GM18868 (cell line): ENCODE data around the gene NEDD4.
"Not testable (repeated sequence)": the region's sequence is repeated elsewhere in the genome, so short reads cannot be mapped to it uniquely, and the experiment has no call there.

Source experiments
- ATAC-seq: cut with Tn5 transposase; IDR thresholded peaks from one replicate; pipeline ENCODE4 v1.9.1; 2021; ENCODE audit warnings: mild to moderate bottlenecking, moderate library complexity; ENCODE audit not compliant: unreplicated experiment

NEDD4 gene

GRCh38 chr15:55960946-55961345, 32.5 kb downstream of the NEDD4 start:
- no peak for ATAC-seq

DNA sequence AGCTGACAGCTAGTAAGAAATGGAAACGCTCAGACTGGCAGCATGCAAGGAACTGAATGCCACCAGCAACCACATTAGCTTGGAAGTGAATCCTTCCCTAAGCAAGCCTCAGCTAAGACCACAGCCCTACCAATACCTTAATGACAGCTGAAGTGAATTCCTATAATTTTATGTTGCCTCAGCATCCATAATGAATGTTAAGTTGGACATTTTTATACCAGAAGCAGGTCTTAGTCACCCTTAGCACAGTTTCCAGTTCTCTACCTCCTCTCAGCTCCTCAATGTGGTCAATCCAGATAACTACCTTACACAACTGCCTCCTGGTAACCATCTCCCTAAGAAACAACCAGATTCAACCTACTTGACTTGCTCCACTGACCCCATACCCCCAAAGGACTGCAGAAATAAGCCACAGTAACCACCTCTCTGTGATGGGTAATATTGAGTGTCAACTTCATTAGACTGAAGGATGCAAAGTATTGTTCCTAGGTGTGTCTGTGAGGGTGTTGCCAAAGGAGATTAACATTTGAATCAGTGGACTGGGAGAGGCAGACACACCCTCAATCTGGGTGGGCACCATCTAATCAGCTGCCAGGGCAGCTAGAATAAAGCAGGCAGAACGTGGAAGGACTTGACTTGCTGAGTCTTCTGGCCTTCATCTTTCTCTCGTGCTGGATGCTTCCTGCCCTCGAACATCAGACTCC, 33.5 kb downstream of the NEDD4 start:
- ATAC-seq, result no peak

DNA sequence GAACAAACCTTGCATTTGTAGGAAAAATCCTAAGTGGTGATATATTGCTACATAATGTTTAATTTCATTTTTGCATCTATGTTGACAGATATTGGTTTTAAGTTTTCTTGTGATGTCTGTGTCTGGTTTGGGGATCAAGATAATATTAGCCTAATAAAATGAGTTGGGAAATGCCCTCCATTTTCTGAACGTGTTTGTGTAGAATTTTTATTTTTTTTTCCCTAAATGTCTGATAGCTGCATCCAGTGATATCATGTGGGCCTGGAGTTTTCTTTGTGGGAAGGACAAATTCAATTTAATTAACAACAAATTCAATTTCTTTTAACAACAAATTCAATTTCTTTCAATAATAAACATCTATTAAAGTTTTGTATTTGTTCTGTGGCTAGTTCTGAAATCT, 35.1 kb downstream of the NEDD4 start:
- ATAC-seq, result no peak

GRCh38 chr15:55954862-55955605, 38.4 kb downstream of the NEDD4 start:
- no peak for ATAC-seq

DNA sequence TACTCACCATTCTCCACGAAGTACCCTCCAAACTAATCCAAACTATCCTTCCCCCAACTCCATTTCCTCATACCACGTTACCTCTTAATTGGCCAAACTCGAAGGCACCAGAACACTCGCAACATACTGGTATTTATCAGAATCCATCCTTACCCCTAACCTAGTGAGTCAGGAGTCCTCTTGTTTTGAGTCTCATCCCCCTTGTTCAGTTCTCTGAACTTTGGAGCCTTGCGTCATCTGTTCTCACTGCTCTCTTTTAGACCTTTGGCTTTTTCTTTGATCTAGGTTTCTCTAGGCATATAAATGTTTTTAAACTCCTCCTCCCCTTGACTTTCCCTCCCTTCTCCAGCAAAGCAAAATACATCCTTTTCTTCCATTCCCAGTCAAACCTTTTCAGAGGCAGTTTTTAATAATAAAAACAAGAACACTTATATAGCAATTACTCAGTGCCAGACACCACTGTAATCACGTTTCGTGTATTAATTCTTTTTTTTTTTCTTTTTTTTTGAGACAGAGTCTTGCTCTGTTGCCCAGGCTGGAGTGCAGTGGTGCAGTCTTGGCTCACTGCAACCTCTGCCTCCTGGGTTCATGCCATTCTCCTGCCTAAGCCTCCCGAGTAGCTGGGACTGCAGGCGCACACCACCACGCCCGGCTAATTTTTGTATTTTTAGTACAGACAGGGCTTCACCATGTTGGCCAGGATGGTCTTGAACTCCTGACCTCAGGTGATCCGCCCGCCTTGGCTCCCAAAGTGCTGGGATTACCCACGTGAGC, 40.7 kb downstream of the NEDD4 start:
- ATAC-seq, result not testable (repeated sequence)

DNA sequence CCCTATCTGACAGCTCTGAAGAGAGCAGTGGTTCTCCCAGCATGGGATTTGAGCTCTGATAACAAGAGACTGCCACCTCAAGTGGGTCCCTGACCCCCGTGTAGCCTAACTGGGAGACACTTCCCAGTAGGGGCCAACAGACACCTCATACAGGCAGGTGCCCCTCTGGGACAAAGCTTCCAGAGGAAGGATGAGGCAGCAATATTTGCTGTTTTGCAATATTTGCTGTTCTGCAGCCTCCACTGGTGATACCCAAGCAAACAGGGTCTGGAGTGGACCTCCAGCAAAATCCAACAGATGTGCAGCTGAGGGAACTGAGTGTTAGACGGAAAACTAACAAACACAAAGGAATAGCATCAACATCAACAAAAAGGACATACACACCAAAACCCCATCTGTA, 48.8 kb downstream of the NEDD4 start:
- not testable (repeated sequence) for ATAC-seq

DNA sequence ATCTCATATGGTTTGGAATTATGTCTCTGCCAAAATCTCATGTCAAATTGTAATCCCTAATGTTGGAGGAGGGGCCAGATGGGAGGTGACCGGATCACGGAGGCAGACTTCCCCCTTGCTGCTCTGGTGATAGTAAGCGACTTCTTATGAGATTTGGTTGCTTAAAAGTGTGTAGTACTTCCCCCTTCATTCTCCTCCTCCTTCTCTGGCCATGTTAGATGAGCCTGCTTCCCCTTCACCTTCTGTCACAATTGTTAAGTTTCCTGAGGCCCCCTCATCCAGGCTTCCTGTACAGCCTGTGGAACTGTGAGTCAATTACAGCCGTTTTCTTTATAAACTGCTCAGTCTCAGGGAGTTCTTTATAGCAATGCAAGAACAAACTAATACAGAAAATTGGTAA, 51.1 kb downstream of the NEDD4 start:
- ATAC-seq, result no peak

- ATAC-seq, result no peak
Observed at GRCh38 chr15:55937040-55937439, 56.4 kb downstream of the NEDD4 start.

- ATAC-seq, result no peak
Observed at GRCh38 chr15:55928955-55929354, 64.5 kb downstream of the NEDD4 start.

GRCh38 chr15:55921744-55922143, 71.7 kb downstream of the NEDD4 start:
- no peak for ATAC-seq

DNA sequence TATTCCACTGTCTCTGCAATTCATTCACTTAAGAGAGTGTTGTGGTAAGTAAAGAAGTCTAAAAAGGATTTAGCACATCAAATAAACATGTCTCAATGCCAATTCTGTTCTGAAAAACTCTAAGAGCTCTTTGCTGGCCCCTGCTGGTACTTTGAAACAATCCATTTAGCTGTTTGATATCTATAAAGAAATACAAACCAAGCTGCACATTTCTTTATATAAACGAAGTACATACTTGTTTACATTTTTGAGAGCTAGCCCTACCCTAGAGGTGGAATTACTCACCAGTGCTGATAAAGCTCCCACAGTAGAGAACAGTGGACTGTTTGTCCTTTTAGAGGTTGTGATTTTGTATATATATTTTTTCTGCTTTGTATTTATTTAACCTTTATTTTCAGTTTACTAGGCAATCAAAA, 75.5 kb downstream of the NEDD4 start:
- ATAC-seq, result no peak

DNA sequence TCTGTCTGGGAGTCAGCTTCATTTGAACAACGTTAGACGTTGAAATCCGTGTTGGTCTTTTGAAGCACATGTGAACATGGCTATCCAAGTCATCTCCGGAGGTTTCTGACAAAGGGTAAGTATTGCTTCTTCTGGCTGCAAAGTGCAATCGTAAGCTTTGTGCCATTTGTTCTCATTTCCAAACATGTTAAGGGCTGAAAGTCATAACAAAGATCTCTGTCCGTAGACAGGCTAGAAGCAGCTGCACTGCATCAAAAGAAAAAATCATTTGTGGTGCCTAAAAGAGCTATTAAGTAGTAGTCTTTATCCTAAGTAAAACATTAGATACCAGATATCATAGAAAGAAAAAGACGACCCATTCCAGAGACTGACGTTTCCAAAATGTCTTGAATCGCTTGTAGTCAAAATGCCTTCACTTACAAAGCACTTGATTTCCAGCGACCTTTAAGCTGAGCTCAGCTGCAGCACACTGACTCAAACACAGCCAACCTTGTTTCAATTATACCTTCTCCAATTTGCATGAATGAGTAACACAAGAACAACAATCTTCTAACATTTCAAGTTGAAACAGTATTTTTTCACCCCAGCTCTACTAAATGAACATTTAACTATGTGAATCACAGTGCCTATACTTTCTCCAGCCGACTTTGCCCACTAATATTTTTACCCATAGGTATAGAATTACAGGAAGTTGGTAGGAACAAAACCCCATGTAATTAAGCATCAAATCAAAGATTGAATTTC, 76.6 kb downstream of the NEDD4 start:
- no peak for ATAC-seq

- no peak for ATAC-seq
Observed at GRCh38 chr15:55915876-55916567, 77.4 kb downstream of the NEDD4 start.

- ATAC-seq, result no peak
Observed at GRCh38 chr15:55915221-55915620, 78.2 kb downstream of the NEDD4 start.

GRCh38 chr15:55914446-55914845, 79.0 kb downstream of the NEDD4 start:
- ATAC-seq, result no peak

GRCh38 chr15:55912982-55913381, 80.4 kb downstream of the NEDD4 start:
- no peak for ATAC-seq

DNA sequence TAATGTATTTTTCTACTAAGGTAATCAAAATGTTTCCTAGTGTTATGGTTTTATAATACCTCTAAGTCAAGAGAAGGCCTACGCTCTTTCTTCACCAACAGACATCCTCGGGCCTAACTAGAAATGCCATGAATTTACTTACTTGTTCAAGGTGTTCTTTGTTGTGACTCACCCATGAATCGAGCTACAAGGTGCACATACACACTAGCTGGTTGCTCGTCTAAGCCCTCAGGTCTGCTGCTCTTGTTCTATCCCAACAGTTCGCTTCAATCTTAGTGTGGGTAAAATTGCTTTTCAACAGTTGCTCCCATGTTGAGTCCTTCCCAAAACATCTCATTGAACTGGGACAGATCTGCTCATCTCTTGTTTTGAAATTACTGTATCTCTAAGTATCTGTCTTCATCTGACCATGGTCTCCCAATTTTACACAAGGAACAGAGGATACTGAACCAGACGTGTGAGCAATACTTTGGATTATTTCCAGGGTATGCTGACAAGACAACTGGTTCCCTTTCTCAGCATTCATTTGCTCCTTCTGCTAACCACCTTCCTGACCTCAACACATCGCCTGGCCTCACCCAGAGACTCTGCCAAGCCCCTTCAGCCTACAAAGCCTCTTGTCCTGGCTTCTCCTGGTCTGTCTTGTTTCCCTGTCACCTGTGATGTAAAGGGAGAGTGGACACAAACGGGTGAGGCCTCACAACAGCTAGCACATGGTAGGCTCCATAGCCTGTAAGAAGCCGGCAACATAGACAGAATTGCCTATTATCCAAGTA, 84.2 kb downstream of the NEDD4 start:
- no peak for ATAC-seq

GRCh38 chr15:55907797-55908196, 85.6 kb downstream of the NEDD4 start:
- no peak for ATAC-seq

GRCh38 chr15:55902981-55903380, 90.4 kb downstream of the NEDD4 start:
- no peak for ATAC-seq

- ATAC-seq, result no peak
Observed at GRCh38 chr15:55900019-55900418, 93.4 kb downstream of the NEDD4 start.
